ENCODE data around the gene KLHL2. TPM values are rescaled to one million over a fixed set of nuclear protein-coding genes. Genes with fewer than 3 reads are reported as not detected.
A peak's percentile ranks its signal among the peaks of the same experiment; 100 is the strongest.

Gene KLHL2
- total RNA-seq, 6 donors from 2014 or later, result 25.1 to 57.6 (median 41.5) TPM

GRCh38 chr4:165345666-165346417, 138.5 kb downstream of the KLHL2 start:
- H3K27ac ChIP-seq, result no peak overlapping the region
- peaks cover 0 to 15% (median 6%) of the 10 kb centered on the region in 4 donors for H3K36me3 ChIP-seq
- H3K4me3 ChIP-seq, result no peak overlapping the region
- WGBS, 2 donors, result 78% methylated on average over 10 of the region's 10 CpGs
- H3K27me3 ChIP-seq, result no peaks in the 10 kb centered on the region
- DNase-seq, result no peak
- TF ChIP-seq POLR2AphosphoS5 (IDR thresholded peaks at IDR 0.05), result no peak
- TF ChIP-seq EP300 (IDR thresholded peaks at IDR 0.05), result no peak
- TF ChIP-seq CTCF (IDR thresholded peaks at IDR 0.05), result no peak
- TF ChIP-seq POLR2A (IDR thresholded peaks at IDR 0.05), result no peak
- H3K4me1 ChIP-seq, result no peaks in the 10 kb centered on the region
- H3K9me3 ChIP-seq, result no peaks in the 10 kb centered on the region
- peak in 1 of 2 donors; percentile 47 for ATAC-seq (ENCODE audit: low FRiP score in 2 of 2)

GRCh38 chr4:165347647-165348569, 140.5 kb downstream of the KLHL2 start:
- ATAC-seq (ENCODE audit: low FRiP score in 2 of 2) (no peak), DNase-seq (no peak)
- TF ChIP-seq POLR2A (IDR thresholded peaks at IDR 0.05), result no peak
- no peak for TF ChIP-seq CTCF (IDR thresholded peaks at IDR 0.05)
- TF ChIP-seq POLR2AphosphoS5 (IDR thresholded peaks at IDR 0.05), result no peak
- no peak for TF ChIP-seq EP300 (IDR thresholded peaks at IDR 0.05)
- 82 to 92% methylated on average over 3 of the region's 3 CpGs for WGBS, 2 donors
- Histone ChIP-seq H3K4me1 (no peaks in the 10 kb centered on the region), H3K27ac (no peak overlapping the region), H3K27me3 (no peaks in the 10 kb centered on the region), H3K9me3 (no peaks in the 10 kb centered on the region), H3K4me3 (no peak overlapping the region), H3K36me3 (peaks cover 0 to 5% (median 0%) of the 10 kb centered on the region in 4 donors)

DNA sequence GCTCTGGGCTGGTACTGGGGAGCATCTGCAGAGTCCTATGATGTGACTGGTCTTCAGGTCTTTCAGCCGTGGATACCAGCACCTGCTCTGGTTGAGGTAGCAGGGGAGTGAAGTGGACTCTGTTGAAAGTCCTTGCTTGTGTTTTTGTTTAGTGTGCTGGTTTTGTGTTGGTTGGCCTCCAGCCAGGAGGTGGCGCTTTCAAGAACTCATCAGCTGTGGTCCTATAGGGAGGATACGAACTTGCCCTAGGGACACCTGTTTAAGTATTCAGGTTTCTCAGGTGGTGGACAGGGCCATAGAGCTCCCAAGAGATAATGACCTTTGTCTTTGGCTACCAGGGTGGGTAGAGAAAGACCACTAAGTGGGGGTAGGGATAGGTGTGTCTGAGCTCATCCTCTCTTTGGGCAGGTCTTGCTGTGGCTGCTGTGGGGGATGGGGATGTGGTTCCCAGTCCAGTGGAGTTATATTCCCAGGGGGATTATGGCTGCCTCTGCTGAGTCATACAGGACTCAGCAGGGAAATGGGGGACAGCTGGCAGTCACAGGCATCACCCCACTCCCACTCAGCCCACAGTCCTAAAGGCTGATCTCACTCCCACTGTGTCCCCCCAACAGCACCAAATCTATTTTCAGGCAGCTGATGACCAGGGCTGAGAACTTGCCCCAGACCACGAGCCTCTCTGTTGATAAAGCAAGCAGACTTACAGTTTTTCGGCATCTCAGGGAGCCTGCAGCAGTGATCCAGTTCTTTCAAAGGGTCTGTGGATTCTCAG, 144.2 kb downstream of the KLHL2 start:
- Histone ChIP-seq H3K27ac (no peak overlapping the region), H3K4me3 (no peak overlapping the region), H3K27me3 (no peaks in the 10 kb centered on the region), H3K36me3 (no peaks in the 10 kb centered on the region), H3K9me3 (no peaks in the 10 kb centered on the region), H3K4me1 (no peaks in the 10 kb centered on the region)
- 88 to 91% methylated on average over 5 of the region's 5 CpGs for WGBS, 2 donors
- ATAC-seq (ENCODE audit: low FRiP score in 2 of 2) (no peak), DNase-seq (no peak)
- no peak for TF ChIP-seq EP300 (IDR thresholded peaks at IDR 0.05)

GRCh38 chr4:165355900-165356300, 148.5 kb downstream of the KLHL2 start:
- peak in 2 of 6 experiments; percentile 14 to 15 for TF ChIP-seq CTCF (IDR thresholded peaks at IDR 0.05)
- no peak for TF ChIP-seq POLR2AphosphoS5 (IDR thresholded peaks at IDR 0.05)
- Histone ChIP-seq H3K36me3 (no peaks in the 10 kb centered on the region), H3K4me1 (peaks cover 0 to 14% (median 3%) of the 10 kb centered on the region in 4 donors), H3K27me3 (no peaks in the 10 kb centered on the region), H3K27ac (no peak overlapping the region), H3K4me3 (no peak overlapping the region), H3K9me3 (no peaks in the 10 kb centered on the region)
- ATAC-seq (ENCODE audit: low FRiP score in 2 of 2) (peak in 1 of 2 donors; percentile 42), DNase-seq (no peak)
- 6 to 7% methylated on average over 2 of the region's 2 CpGs for WGBS, 2 donors

DNA sequence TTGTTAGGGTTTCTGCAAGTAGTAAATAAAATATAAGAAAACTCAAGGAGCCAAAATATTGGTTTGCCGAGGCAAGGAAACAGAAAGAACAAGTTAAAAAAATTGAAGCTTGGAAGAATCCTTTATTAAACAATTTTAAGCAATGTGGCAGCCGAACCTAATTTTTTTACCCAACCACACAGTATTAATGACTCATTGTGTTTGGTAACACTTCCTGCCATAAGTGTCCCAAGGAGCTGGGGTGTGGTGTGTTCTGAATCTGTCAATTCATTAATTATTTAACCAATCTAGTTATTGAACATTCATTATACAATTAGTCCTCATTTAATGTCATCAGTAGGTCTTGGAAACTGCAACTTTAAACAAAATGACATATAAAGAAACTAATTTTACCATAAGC, 152.1 kb downstream of the KLHL2 start:
- TF ChIP-seq POLR2AphosphoS5 (IDR thresholded peaks at IDR 0.05) (no peak), EP300 (IDR thresholded peaks at IDR 0.05) (no peak), CTCF (IDR thresholded peaks at IDR 0.05) (no peak), POLR2A (IDR thresholded peaks at IDR 0.05) (no peak)
- Histone ChIP-seq H3K4me1 (peaks cover 0 to 14% (median 3%) of the 10 kb centered on the region in 4 donors), H3K36me3 (no peaks in the 10 kb centered on the region), H3K27me3 (no peaks in the 10 kb centered on the region), H3K9me3 (no peaks in the 10 kb centered on the region), H3K27ac (no peak overlapping the region), H3K4me3 (no peak overlapping the region)
- ATAC-seq (ENCODE audit: low FRiP score in 2 of 2) (peak in 1 of 2 donors; percentile 84), DNase-seq (no peak)
- WGBS, 2 donors, result 36 to 38% methylated on average over 2 of the region's 2 CpGs
